ENCODE measurements around the gene TMEM86B. TPM values are rescaled to one million over a fixed set of nuclear protein-coding genes. Genes with fewer than 3 reads are reported as not detected.

The TMEM86B gene
- total and polyA plus RNA-seq, 2 experiments from 2014 or later = 1.1 to 3.2 TPM

DNA sequence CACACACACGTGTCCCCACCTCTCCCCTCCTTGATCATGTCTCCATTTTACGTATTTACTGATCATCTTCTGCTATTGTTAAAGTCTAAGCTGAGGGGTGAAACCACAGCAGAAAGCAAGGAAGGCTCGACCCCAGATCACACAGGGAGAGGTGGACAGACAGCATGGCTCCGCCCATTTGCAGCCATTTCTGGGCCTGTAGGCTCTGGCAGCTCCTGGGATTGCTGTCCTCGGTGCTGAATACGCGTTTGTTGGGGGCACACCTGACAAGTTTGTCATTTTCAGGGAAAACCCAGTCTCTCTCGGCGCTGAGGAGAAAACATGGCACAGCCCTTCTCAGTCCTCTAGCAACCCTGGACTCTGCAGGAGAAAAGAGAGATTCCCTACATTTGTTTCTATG, 8.0 kb downstream of the TMEM86B start (continued):
- TF ChIP-seq REST (IDR thresholded peaks at IDR 0.05; ENCODE audit: unreplicated experiment) (peak; percentile 85), STAT1 (IDR thresholded peaks at IDR 0.05; ENCODE audit: unreplicated experiment) (no peak), JUNB (IDR thresholded peaks at IDR 0.05; ENCODE audit: unreplicated experiment) (no peak)

GRCh38 chr19:55216461-55217198, 11.9 kb downstream of the TMEM86B start:
- H3K4me3 Mint-ChIP-seq = peak overlapping the region; percentile 91
- peaks cover 4% of the 10 kb centered on the region; the same call in 1 of the 2 replicates for H3K4me1 ChIP-seq (ENCODE audit: insufficient read depth)
- H4K20me1 ChIP-seq (replicated peaks; ENCODE audit: insufficient read depth) = peaks cover 5% of the 10 kb centered on the region; the same call in 1 of the 2 replicates
- H3K36me3 ChIP-seq (ENCODE audit: insufficient read depth) = no peaks in the 10 kb centered on the region
- peak overlapping the region; percentile 88 for H3K27ac ChIP-seq (ENCODE audit: low read depth)
- H3K4me1 Mint-ChIP-seq = peaks cover 3% of the 10 kb centered on the region; the same call in 1 of the 3 replicates
- ATAC-seq = peak; percentile 94
- peaks cover 21% of the 10 kb centered on the region for H3K36me3 Mint-ChIP-seq (ENCODE audit: low read depth)
- peak overlapping the region; percentile 89 for H3K4me2 ChIP-seq
- H3K27ac Mint-ChIP-seq = peak overlapping the region; percentile 92
- H3K27me3 ChIP-seq (ENCODE audit: insufficient read depth) = no peaks in the 10 kb centered on the region
- H3K79me2 ChIP-seq (replicated peaks; ENCODE audit: insufficient read depth) = no peaks in the 10 kb centered on the region
- H3K27me3 Mint-ChIP-seq (ENCODE audit: insufficient read depth, low read depth, poor library complexity) = peaks cover 18% of the 10 kb centered on the region
- DNase-seq (ENCODE audit: low spot score) = peak; percentile 98
- no peaks in the 10 kb centered on the region for H3K9me2 ChIP-seq (ENCODE audit: insufficient read depth)
- H3K9me3 Mint-ChIP-seq = peaks cover 65% of the 10 kb centered on the region
- peak overlapping the region; percentile 84 for H3K4me3 ChIP-seq
- TF ChIP-seq POLR2AphosphoS5 (IDR thresholded peaks at IDR 0.05; ENCODE audit: low read depth) (peak; percentile 15; the same call in 1 of the 2 replicates), REST (IDR thresholded peaks at IDR 0.05; ENCODE audit: unreplicated experiment) (peak; percentile 99), NANOG (IDR thresholded peaks at IDR 0.05; ENCODE audit: borderline replicate concordance) (no peak), JUNB (IDR thresholded peaks at IDR 0.05; ENCODE audit: unreplicated experiment) (no peak), CREB1 (CRISPR knock-in tag; IDR thresholded peaks at IDR 0.05; ENCODE audit: low read depth) (peak; percentile 86), EZH2 (IDR thresholded peaks at IDR 0.05; ENCODE audit: low read depth, unreplicated experiment) (no peak), STAT1 (IDR thresholded peaks at IDR 0.05; ENCODE audit: unreplicated experiment) (no peak), ETS1 (IDR thresholded peaks at IDR 0.05) (peak; percentile 89)
- H2AFZ ChIP-seq = peak overlapping the region; percentile 73
- 0 out of 2 replicates have a peak, but pooled peaks cover 13% of the 10 kb centered on the region for H3F3A ChIP-seq (replicated peaks; ENCODE audit: low read depth)

Measured in GM23338 (cell line).